Transverse colon (tissue), 4 donors: ENCODE results near the gene FBF1. TPM values are rescaled to one million over a fixed set of nuclear protein-coding genes. Genes with fewer than 3 reads are reported as not detected.

Experiments used
- DNase-seq: peaks from one replicate; pipeline ENCODE4 v3.0.0-alpha.2; 2019
- H3K27ac ChIP-seq, 4 donors: fragments of 200-600 bp; sonication (generic); 2 replicates each; pipeline ENCODE4 v1.5.1; 2016 to 2018; ENCODE audit warnings: inconsistent platforms in 4 of 4
- H3K27me3 ChIP-seq: fragments of 200-600 bp; sonication (generic); 2 replicates; pipeline ENCODE4 v1.5.1; 2017; ENCODE audit warnings: inconsistent platforms
- H3K36me3 ChIP-seq, 4 donors: fragments of 200-600 bp; sonication (generic); 2 replicates each; pipeline ENCODE4 v1.5.1; 2017 to 2019; ENCODE audit warnings: inconsistent platforms in 4 of 4
- H3K4me1 ChIP-seq, 4 donors: fragments of 200-600 bp; sonication (generic); 2 replicates each; pipeline ENCODE4 v1.5.1; 2017 to 2020; ENCODE audit warnings: inconsistent platforms in 4 of 4
- H3K4me3 ChIP-seq, 4 donors: fragments of 200-600 bp; sonication (generic); 1 replicate in 1 of 4; 2 replicates in 3 of 4; pipeline versions ENCODE4 v1.5.1 to v1.6.1; 2017 to 2019; ENCODE audit warnings: inconsistent platforms in 4 of 4
- H3K9me3 ChIP-seq, 2 donors: fragments of 200-600 bp; sonication (generic); 2 replicates each; pipeline ENCODE4 v1.5.1; 2017 to 2019; ENCODE audit warnings: inconsistent platforms in 2 of 2
- CTCF ChIP-seq, 5 experiments: fragments of 200-600 bp in 3 of 5; fragments of 450-650 bp in 2 of 5; sonication (generic) in 3 of 5; IDR thresholded peaks; 1 replicate in 2 of 5; 2 replicates in 3 of 5; pipeline ENCODE4 v1.5.1; 2016 to 2017; ENCODE audit warnings: antibody characterized with exemption in 5 of 5, inconsistent platforms in 3 of 5, mild to moderate bottlenecking in 2 of 5, moderate library complexity in 1 of 5
- EP300 ChIP-seq: sonication (generic); formaldehyde crosslinking; IDR thresholded peaks from one replicate; pipeline ENCODE4 v1.6.1; 2017; ENCODE audit warnings: antibody characterized with exemption, low read depth
- POLR2A ChIP-seq: fragments of 450-650 bp; IDR thresholded peaks from one replicate; pipeline ENCODE4 v1.6.1; 2016; ENCODE audit warnings: antibody characterized with exemption, mild to moderate bottlenecking, moderate library complexity
- POLR2AphosphoS5 ChIP-seq, 3 donors: sonication (generic); formaldehyde crosslinking; IDR thresholded peaks; one replicate each; pipeline ENCODE4 v1.6.1; 2016; ENCODE audit warnings: antibody characterized with exemption in 3 of 3
- WGBS, 2 donors: methylation state at CpG; one replicate each; pipeline ENCODE4 v1.1.5; 2018; ENCODE audit warnings: low coverage in 1 of 2; 5-methylcytosine and 5-hydroxymethylcytosine counted together
- in situ Hi-C, 4 donors: fragments of 200-750 bp; cut with MboI; loops; one replicate each; pipeline versions ENCODE4 v1.15.0 to v1.15.1; 2017; ENCODE audit warnings: low sequenced_read_pairs in 3 of 4, low pct_ligation_motif_present in 1 of 4, low pct_unique_long_range_greater_than_20kb in 1 of 4
- intact Hi-C: fragments of 100-400 bp; cut with DNase I; formaldehyde crosslinking; loops from one replicate; pipeline ENCODE4 v1.15.1; 2023; ENCODE audit warnings: low total_unique reads
- total RNA-seq, 4 donors: library from RNA; depleted of rRNA; stranded (reverse); fragments of >200 nt; gene quantifications; one replicate each; pipeline ENCODE4 v1.1.0, GENCODE V29; 2016

Gene FBF1
- total RNA-seq, 4 donors from 2014 or later: 2.9 to 29.9 (median 7.9) TPM

DNA sequence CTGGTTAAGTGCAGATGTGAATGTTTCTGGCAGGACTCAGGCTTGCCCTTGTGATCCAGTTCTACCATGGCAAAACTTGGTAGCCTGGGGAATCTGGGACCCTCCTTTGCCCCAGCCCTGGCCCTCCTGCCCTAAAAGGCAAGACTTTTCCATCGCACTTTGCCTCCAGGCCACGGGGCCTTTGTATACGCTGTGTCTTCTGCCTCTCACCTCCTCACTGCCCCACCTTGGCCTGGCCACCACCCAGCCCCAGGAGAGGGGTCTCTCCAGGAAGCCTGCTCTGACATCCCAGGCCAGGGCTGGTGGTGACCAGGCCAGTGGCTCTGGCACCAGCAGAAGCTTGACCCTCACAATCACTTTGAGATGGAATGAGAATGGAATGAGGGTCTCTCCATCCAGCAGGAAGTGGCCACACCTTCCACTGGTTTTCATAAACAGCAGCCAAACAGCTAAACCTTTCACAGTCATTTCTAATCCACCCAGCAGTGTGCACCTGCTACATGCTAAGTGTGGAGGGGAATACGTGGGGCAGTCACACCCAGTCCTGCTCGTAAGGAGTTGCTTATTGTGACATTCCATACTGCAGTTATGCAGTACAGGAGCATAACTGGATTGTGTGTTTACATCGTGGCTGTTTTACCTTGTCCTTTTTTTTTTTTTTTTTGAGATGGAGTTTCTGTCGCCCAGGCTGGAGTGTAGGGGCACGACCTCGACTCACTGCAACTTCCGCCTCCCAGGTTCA lies 34.5 kb downstream of the FBF1 start:
- intact Hi-C loops: loop anchor here (5.0 kb wide), 1 partner anchor 96 kb away; the partner anchor contains the start of gene CDK3
- DNase-seq: no peak
- H3K27ac ChIP-seq: peak overlapping the region in 3 of 4 donors; percentile 92 to 94 (median 92)

GRCh38 chr17:75904749-75905521 lies 35.9 kb downstream of the FBF1 start, which contains the start of gene MRPL38:
Gene MRPL38, minus strand, starts transcription at chr17:75904884. Its CDS starts 9 bp downstream, at chr17:75904875.
- WGBS, 2 donors: 2% methylated on average over 46 of the region's 69 CpGs; no CpG with 5 or more reads in 1 of the 2 donors
- Histone ChIP-seq H3K9me3 (no peaks in the 10 kb centered on the region), H3K4me3 (peak within 1 kb of the TSS; percentile 71 to 88 (median 84)), H3K27me3 (no peaks in the 10 kb centered on the region), H3K27ac (peak within 1 kb of the TSS; percentile 92 to 96 (median 93)), H3K36me3 (peaks cover 0 to 19% (median 2%) of the 10 kb centered on the region in 4 donors), H3K4me1 (peaks cover 11 to 19% (median 17%) of the 10 kb centered on the region in 4 donors)
- DNase-seq: peak; percentile 97
- in situ Hi-C loops: loop anchor here (5.0 to 25.0 kb wide), 4 partner anchors 90 to 282 kb away; partner anchors contain the start of gene CDK3 (in 1 of the 4)
- TF ChIP-seq EP300 (no peak), CTCF (IDR thresholded peaks at IDR 0.05) (peak; percentile 96 to 100 (median 98)), POLR2AphosphoS5 (IDR thresholded peaks at IDR 0.05) (peak; percentile 64 to 86 (median 85)), POLR2A (peak; percentile 59)
- intact Hi-C loops: loop anchor here (5.0 kb wide), 1 partner anchor 97 kb away; the partner anchor contains the start of gene CDK3

More for the DNA sequence above, 34.5 kb downstream of the FBF1 start:
- Histone ChIP-seq H3K36me3 (peaks cover 0 to 14% (median 0%) of the 10 kb centered on the region in 4 donors), H3K4me1 (peaks cover 11 to 19% (median 17%) of the 10 kb centered on the region in 4 donors), H3K4me3 (no peak overlapping the region), H3K27me3 (no peaks in the 10 kb centered on the region), H3K9me3 (no peaks in the 10 kb centered on the region)
- WGBS, 2 donors: 59 to 60% methylated on average over 7 to 10 of the region's 10 CpGs
- TF ChIP-seq POLR2A (no peak), CTCF (IDR thresholded peaks at IDR 0.05) (no peak), POLR2AphosphoS5 (IDR thresholded peaks at IDR 0.05) (no peak), EP300 (no peak)
- in situ Hi-C loops: loop anchor here (5.0 to 25.0 kb wide), 4 partner anchors 88 to 281 kb away; partner anchors contain the start of gene CDK3 (in 1 of the 4)

DNA sequence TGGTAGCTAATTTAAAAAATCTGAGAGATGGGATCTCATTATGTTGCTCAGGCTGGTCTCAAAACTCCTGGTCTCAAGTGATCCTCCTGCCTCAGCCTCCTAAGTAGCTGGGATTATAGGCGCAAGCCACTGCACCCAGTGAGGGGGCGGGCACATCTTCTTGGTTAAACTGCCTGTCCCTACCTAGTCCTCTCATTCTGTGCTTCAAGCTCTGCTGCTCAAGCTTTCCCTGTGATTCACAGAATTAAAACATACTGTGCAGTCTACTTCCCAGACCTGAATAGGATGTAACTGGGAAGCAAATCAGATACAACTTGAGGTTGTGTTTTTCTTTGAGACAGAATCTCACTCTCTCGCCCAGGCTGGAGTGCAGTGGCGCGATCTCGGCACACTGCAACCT lies 38.4 kb downstream of the FBF1 start:
- Histone ChIP-seq H3K4me3 (no peak overlapping the region), H3K9me3 (no peaks in the 10 kb centered on the region), H3K27me3 (no peaks in the 10 kb centered on the region), H3K36me3 (peaks cover 0 to 28% (median 2%) of the 10 kb centered on the region in 4 donors), H3K27ac (no peak overlapping the region), H3K4me1 (peaks cover 13 to 21% (median 20%) of the 10 kb centered on the region in 4 donors)
- DNase-seq: no peak
- no peak for TF ChIP-seq POLR2AphosphoS5 (IDR thresholded peaks at IDR 0.05)
- no peak for TF ChIP-seq POLR2A
- intact Hi-C loops: no loop called here
- in situ Hi-C loops: loop anchor here in 2 of 4 donors (10.0 to 25.0 kb wide), 2 partner anchors 92 to 285 kb away; no protein-coding TSS in a partner anchor
- 96% methylated on average over 4 to 6 of the region's 6 CpGs for WGBS, 2 donors

DNA sequence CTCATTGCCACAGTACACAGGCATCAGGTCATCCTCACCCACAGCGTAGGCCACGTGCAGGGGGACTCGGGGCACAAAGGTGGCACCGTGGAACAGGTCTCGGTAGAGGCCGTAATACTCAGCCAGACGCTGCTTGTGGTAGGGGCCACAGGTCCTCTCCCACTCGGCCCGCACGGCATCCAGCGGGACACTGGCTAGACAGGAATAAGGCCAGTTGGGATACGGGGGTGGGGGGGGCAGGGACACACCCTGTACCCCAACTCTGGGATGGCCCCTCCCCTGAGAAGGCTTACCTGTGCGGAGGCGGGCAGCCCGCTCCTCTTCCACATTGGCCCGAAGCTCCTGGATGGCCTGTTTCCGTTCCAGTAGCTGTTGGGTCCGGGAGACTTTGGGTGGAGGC lies 39.1 kb downstream of the FBF1 start:
- Histone ChIP-seq H3K4me1 (peaks cover 17 to 27% (median 24%) of the 10 kb centered on the region in 4 donors), H3K36me3 (peaks cover 0 to 28% (median 2%) of the 10 kb centered on the region in 4 donors), H3K27ac (no peak overlapping the region), H3K27me3 (no peaks in the 10 kb centered on the region), H3K9me3 (no peaks in the 10 kb centered on the region), H3K4me3 (no peak overlapping the region)
- in situ Hi-C loops: loop anchor here in 2 of 4 donors (10.0 to 25.0 kb wide), 2 partner anchors 93 to 286 kb away; no protein-coding TSS in a partner anchor
- DNase-seq: no peak
- no peak for TF ChIP-seq POLR2AphosphoS5 (IDR thresholded peaks at IDR 0.05)
- no peak for TF ChIP-seq EP300
- no peak for TF ChIP-seq POLR2A
- TF ChIP-seq CTCF (IDR thresholded peaks at IDR 0.05): no peak
- 90% methylated on average over 18 of the region's 18 CpGs; no CpG with 5 or more reads in 1 of the 2 donors for WGBS, 2 donors
- intact Hi-C loops: no loop called here
